Gastrocnemius medialis (tissue), 4 donors: ENCODE results near the gene XPR1. TPM values are rescaled to one million over a fixed set of nuclear protein-coding genes. Genes with fewer than 3 reads are reported as not detected.
A peak's percentile ranks its signal among the peaks of the same experiment; 100 is the strongest.

Source experiments
- ATAC-seq, 2 donors: fragments of 150-250 bp; one replicate each; pipeline ENCODE4 v1.9.1; 2016
- DNase-seq, 2 donors: peaks; one replicate each; pipeline ENCODE4 v3.0.0-alpha.2; 2019
- H3K27ac ChIP-seq, 4 donors: fragments of 200-600 bp; sonication (generic); 1 replicate in 1 of 4; 2 replicates in 3 of 4; pipeline ENCODE4 v1.5.1; 2016 to 2018; ENCODE audit warnings: mild to moderate bottlenecking in 2 of 4, moderate library complexity in 1 of 4
- H3K27me3 ChIP-seq, 3 donors: fragments of 200-600 bp; sonication (generic) in 2 of 3; 1 replicate in 1 of 3; 2 replicates in 2 of 3; pipeline versions ENCODE4 v1.5.1 to v1.6.0; 2016 to 2019; ENCODE audit warnings: mild to moderate bottlenecking in 1 of 3, moderate library complexity in 1 of 3
- H3K36me3 ChIP-seq, 2 donors: fragments of 200-600 bp; sonication (generic) in 1 of 2; one replicate each; pipeline ENCODE4 v1.5.1; 2017 to 2018
- H3K4me1 ChIP-seq, 2 donors: fragments of 200-600 bp; sonication (generic) in 1 of 2; one replicate each; pipeline ENCODE4 v1.5.1; 2016 to 2017; ENCODE audit warnings: mild to moderate bottlenecking in 2 of 2
- H3K4me3 ChIP-seq, 4 donors: fragments of 200-600 bp; sonication (generic) in 3 of 4; 1 replicate in 1 of 4; 2 replicates in 3 of 4; pipeline ENCODE4 v1.5.1; 2016 to 2019; ENCODE audit warnings: mild to moderate bottlenecking in 2 of 4
- H3K9me3 ChIP-seq, 3 donors: fragments of 200-600 bp; sonication (generic) in 2 of 3; 1 replicate in 1 of 3; 2 replicates in 2 of 3; pipeline ENCODE4 v1.5.1; 2016 to 2019
- CTCF ChIP-seq, 5 experiments: fragments of 450-650 bp in 3 of 5; fragments of 200-600 bp in 2 of 5; sonication (generic) in 2 of 5; IDR thresholded peaks in 4 of 5; conservative IDR thresholded peaks in 1 of 5; 1 replicate in 4 of 5; 2 replicates in 1 of 5; pipeline ENCODE4 v1.5.1; 2016 to 2019; ENCODE audit warnings: antibody characterized with exemption in 5 of 5, mild to moderate bottlenecking in 3 of 5, moderate library complexity in 3 of 5
- POLR2A ChIP-seq, 2 donors: fragments of 450-650 bp; IDR thresholded peaks; one replicate each; pipeline ENCODE4 v1.6.1; 2017; ENCODE audit warnings: antibody characterized with exemption in 2 of 2, mild to moderate bottlenecking in 2 of 2, moderate library complexity in 2 of 2
- in situ Hi-C, 4 donors: fragments of 200-750 bp; cut with MboI; loops; one replicate each; pipeline versions ENCODE4 v1.15.0 to v1.8.0; 2017; ENCODE audit warnings: low sequenced_read_pairs in 4 of 4
- intact Hi-C: fragments of 100-400 bp; cut with DNase I; formaldehyde crosslinking; loops from one replicate; pipeline ENCODE4 v1.15.1; 2023; ENCODE audit warnings: low total_unique reads
- total RNA-seq, 4 donors: library from RNA; depleted of rRNA; stranded (reverse); fragments of >200 nt; gene quantifications; one replicate each; pipeline versions ENCODE4 v1.1.0 to v1.2.3, GENCODE V29; 2016

Gene XPR1
- total RNA-seq: 10 to 100 TPM; 14.5 to 24.9 (median 18.6) TPM

GRCh38 chr1:180631766-180632325, at the start of gene XPR1:
XPR1 (plus strand) TSS chr1:180632022; CDS start chr1:180632202, 180 bp downstream.
- no peaks in the 10 kb centered on the region for H3K9me3 ChIP-seq
- in situ Hi-C loops: loop anchor here in 1 of 4 donors (25.0 kb wide), 1 partner anchor 230 kb away; no protein-coding TSS in a partner anchor

GRCh38 chr1:180584869-180585268, 47.0 kb upstream of the XPR1 start:
- in situ Hi-C loops: no loop called here
- no peak for ATAC-seq
- H3K27ac ChIP-seq: no peak overlapping the region

More at GRCh38 chr1:180631766-180632325, at the start of gene XPR1:
- ATAC-seq (peak; percentile 97), DNase-seq (peak; percentile 98 to 99)
- Histone ChIP-seq H3K4me3 (peak within 1 kb of the TSS; percentile 75 to 100 (median 92)), H3K36me3 (no peaks in the 10 kb centered on the region), H3K4me1 (peaks cover 32 to 34% of the 10 kb centered on the region in 2 donors), H3K27me3 (no peaks in the 10 kb centered on the region), H3K27ac (peak within 1 kb of the TSS; percentile 83 to 97 (median 90))
- TF ChIP-seq POLR2A (IDR thresholded peaks at IDR 0.05) (peak; percentile 85 to 95), CTCF (IDR thresholded peaks at IDR 0.05 in 4 of 5, conservative IDR thresholded peaks at IDR 0.05 in 1 of 5) (peak in 4 of 5 experiments; percentile 17 to 58 (median 33))
- intact Hi-C loops: loop anchor here (1.0 to 10.0 kb wide), 6 partner anchors 22 to 533 kb away; partner anchors contain the start of gene STX6

GRCh38 chr1:180585994-180586359, 45.8 kb upstream of the XPR1 start:
- intact Hi-C loops (no loop called here), in situ Hi-C loops (no loop called here)
- Histone ChIP-seq H3K27me3 (no peaks in the 10 kb centered on the region), H3K4me3 (no peak overlapping the region), H3K36me3 (no peaks in the 10 kb centered on the region), H3K4me1 (no peaks in the 10 kb centered on the region), H3K9me3 (no peaks in the 10 kb centered on the region), H3K27ac (no peak overlapping the region)
- DNase-seq (no peak), ATAC-seq (no peak)
- TF ChIP-seq POLR2A (IDR thresholded peaks at IDR 0.05): no peak
- no peak for TF ChIP-seq CTCF (IDR thresholded peaks at IDR 0.05 in 4 of 5, conservative IDR thresholded peaks at IDR 0.05 in 1 of 5)

More at GRCh38 chr1:180584869-180585268, 47.0 kb upstream of the XPR1 start:
- no peaks in the 10 kb centered on the region for H3K27me3 ChIP-seq
- no peak for DNase-seq
- no peak overlapping the region for H3K4me3 ChIP-seq
- H3K36me3 ChIP-seq: no peaks in the 10 kb centered on the region
- no peaks in the 10 kb centered on the region for H3K9me3 ChIP-seq
- intact Hi-C loops: no loop called here
- TF ChIP-seq POLR2A (IDR thresholded peaks at IDR 0.05) (no peak), CTCF (IDR thresholded peaks at IDR 0.05 in 4 of 5, conservative IDR thresholded peaks at IDR 0.05 in 1 of 5) (no peak)
- H3K4me1 ChIP-seq: no peaks in the 10 kb centered on the region

GRCh38 chr1:180586671-180587155, 45.1 kb upstream of the XPR1 start:
- Histone ChIP-seq H3K4me3 (no peak overlapping the region), H3K27me3 (no peaks in the 10 kb centered on the region), H3K9me3 (no peaks in the 10 kb centered on the region), H3K27ac (no peak overlapping the region), H3K36me3 (no peaks in the 10 kb centered on the region), H3K4me1 (no peaks in the 10 kb centered on the region)
- intact Hi-C loops: no loop called here
- DNase-seq: no peak
- TF ChIP-seq CTCF (IDR thresholded peaks at IDR 0.05 in 4 of 5, conservative IDR thresholded peaks at IDR 0.05 in 1 of 5) (no peak), POLR2A (IDR thresholded peaks at IDR 0.05) (no peak)
- ATAC-seq: no peak
- in situ Hi-C loops: no loop called here
